RWPE2 (cell line): ENCODE results near the gene RARS2.

Experiments used
- ATAC-seq: fragments of 200-7000 bp; cut with Tn5 transposase; 3 replicates; pipeline ENCODE4 v1.9.1; 2021; ENCODE audit warnings: low read depth
- DNase-seq: peaks from one replicate; pipeline ENCODE4 v3.0.0-alpha.2; 2020; ENCODE audit warnings: low spot score
- H3K27ac ChIP-seq: fragments of 450-650 bp; 2 replicates; pipeline ENCODE4 v1.5.1; 2017; ENCODE audit warnings: mild to moderate bottlenecking; ENCODE audit not compliant: poor library complexity, severe bottlenecking
- H3K27me3 ChIP-seq: fragments of 250-450 bp; sonication (Bioruptor Pico); 2 replicates; pipeline ENCODE4 v1.5.1; 2021; ENCODE audit warnings: mild to moderate bottlenecking, moderate library complexity; ENCODE audit not compliant: insufficient read depth, poor library complexity, severe bottlenecking
- H3K36me3 ChIP-seq: fragments of 250-450 bp; sonication (Bioruptor Pico); 2 replicates; pipeline ENCODE4 v1.5.1; 2020; ENCODE audit warnings: low read depth, mild to moderate bottlenecking, moderate library complexity
- H3K4me1 ChIP-seq: fragments of 250-450 bp; sonication (Bioruptor Pico); 2 replicates; pipeline ENCODE4 v1.5.1; 2021; ENCODE audit warnings: mild to moderate bottlenecking, moderate library complexity; ENCODE audit not compliant: insufficient read depth, poor library complexity, severe bottlenecking
- H3K4me3 ChIP-seq: fragments of 250-450 bp; sonication (Bioruptor Pico); 2 replicates; pipeline ENCODE4 v1.5.1; 2021; ENCODE audit warnings: mild to moderate bottlenecking, moderate library complexity; ENCODE audit not compliant: severe bottlenecking
- H3K9me3 ChIP-seq: fragments of 250-450 bp; sonication (Bioruptor Pico); 2 replicates; pipeline ENCODE4 v1.5.1; 2021; ENCODE audit warnings: mild to moderate bottlenecking, moderate library complexity; ENCODE audit not compliant: severe bottlenecking
- CTCF ChIP-seq: fragments of 450-650 bp; IDR thresholded peaks from one replicate; pipeline ENCODE4 v1.5.1; 2017; ENCODE audit warnings: mild to moderate bottlenecking, moderate library complexity; ENCODE audit not compliant: poor library complexity, severe bottlenecking

The RARS2 gene

GRCh38 chr6:87483929-87484328 is 105.9 kb downstream of the RARS2 start:
- no peak for TF ChIP-seq CTCF
- ATAC-seq (peak; percentile 40; the same call in 1 of the 3 replicates), DNase-seq (no peak)
- H3K27me3 ChIP-seq = no peaks in the 10 kb centered on the region
- H3K4me1 ChIP-seq = no peaks in the 10 kb centered on the region
- H3K4me3 ChIP-seq = no peak overlapping the region
- H3K36me3 ChIP-seq = peaks cover 16% of the 10 kb centered on the region
- H3K9me3 ChIP-seq = peaks cover 11% of the 10 kb centered on the region
- peak overlapping the region; percentile 49 for H3K27ac ChIP-seq

GRCh38 chr6:87482366-87482765 is 107.4 kb downstream of the RARS2 start:
- no peaks in the 10 kb centered on the region for H3K4me1 ChIP-seq
- ATAC-seq (no peak), DNase-seq (no peak)
- no peak overlapping the region for H3K27ac ChIP-seq
- no peaks in the 10 kb centered on the region for H3K27me3 ChIP-seq
- peaks cover 11% of the 10 kb centered on the region for H3K9me3 ChIP-seq
- peaks cover 29% of the 10 kb centered on the region for H3K36me3 ChIP-seq
- TF ChIP-seq CTCF = no peak
- H3K4me3 ChIP-seq = no peak overlapping the region

- ATAC-seq (no peak), DNase-seq (no peak)
- Histone ChIP-seq H3K9me3 (peaks cover 11% of the 10 kb centered on the region), H3K27me3 (no peaks in the 10 kb centered on the region), H3K27ac (no peak overlapping the region), H3K36me3 (peaks cover 31% of the 10 kb centered on the region), H3K4me1 (no peaks in the 10 kb centered on the region), H3K4me3 (no peak overlapping the region)
- no peak for TF ChIP-seq CTCF
These were observed 107.9 kb downstream of the RARS2 start for GRCh38 chr6:87481931-87482330.

GRCh38 chr6:87473419-87473903 is 116.3 kb downstream of the RARS2 start:
- ATAC-seq (peak; percentile 37), DNase-seq (no peak)
- peak overlapping the region; percentile 74 for H3K4me3 ChIP-seq
- peak overlapping the region; percentile 46 for H3K27ac ChIP-seq
- no peaks in the 10 kb centered on the region for H3K9me3 ChIP-seq
- peaks cover 11% of the 10 kb centered on the region for H3K36me3 ChIP-seq
- H3K4me1 ChIP-seq = peaks cover 12% of the 10 kb centered on the region
- no peak for TF ChIP-seq CTCF
- no peaks in the 10 kb centered on the region for H3K27me3 ChIP-seq

GRCh38 chr6:87472525-87473418 is 117.0 kb downstream of the RARS2 start, which contains the start of gene SLC35A1:
Gene SLC35A1 (plus strand): TSS chr6:87472974. CDS start chr6:87473004, 30 bp downstream.
- ATAC-seq (peak; percentile 85), DNase-seq (peak; percentile 70)
- Histone ChIP-seq H3K4me3 (peak within 1 kb of the TSS; percentile 74), H3K9me3 (no peaks in the 10 kb centered on the region), H3K36me3 (peaks cover 6% of the 10 kb centered on the region), H3K27me3 (no peaks in the 10 kb centered on the region), H3K4me1 (peaks cover 12% of the 10 kb centered on the region), H3K27ac (peak within 1 kb of the TSS; percentile 46)
- no peak for TF ChIP-seq CTCF
